Stimulated activated CD8-positive, alpha-beta memory T cell treated with anti-CD3 and anti-CD28 coated beads, Interleukin-12 subunit alpha, Interleukin-12 subunit beta, amount 100 ng/mL, for 24 hours (primary cell): ENCODE measurements around the gene MAP2.
"Not testable (repeated sequence)": the region's sequence is repeated elsewhere in the genome, so short reads cannot be mapped to it uniquely, and the experiment has no call there.

ENCODE experiments used
- DNase-seq: peaks from one replicate; pipeline ENCODE4 v3.0.0-alpha.2; 2020; ENCODE audit errors: extremely low read depth

MAP2 gene

DNA sequence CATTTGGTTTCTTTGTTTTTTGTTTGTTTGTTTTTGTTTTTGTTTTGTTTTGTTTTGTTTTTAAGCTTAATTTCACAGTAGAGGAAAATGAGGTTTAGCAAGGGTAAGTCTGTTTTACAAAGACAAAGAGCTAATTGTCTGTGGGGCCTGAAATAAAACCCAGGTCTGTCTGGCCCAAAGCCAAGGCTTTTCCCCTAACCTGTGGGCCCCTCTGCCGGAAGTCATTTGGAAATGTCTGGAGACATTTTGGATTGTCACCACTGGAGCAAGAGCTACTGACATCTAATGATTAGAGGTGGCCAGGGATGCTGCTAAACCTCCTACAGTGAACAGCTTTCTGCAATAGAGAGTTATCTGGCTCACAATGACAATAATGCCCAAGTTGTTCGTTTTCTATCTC is 167.2 kb downstream of the MAP2 start:
- DNase-seq: no peak

DNA sequence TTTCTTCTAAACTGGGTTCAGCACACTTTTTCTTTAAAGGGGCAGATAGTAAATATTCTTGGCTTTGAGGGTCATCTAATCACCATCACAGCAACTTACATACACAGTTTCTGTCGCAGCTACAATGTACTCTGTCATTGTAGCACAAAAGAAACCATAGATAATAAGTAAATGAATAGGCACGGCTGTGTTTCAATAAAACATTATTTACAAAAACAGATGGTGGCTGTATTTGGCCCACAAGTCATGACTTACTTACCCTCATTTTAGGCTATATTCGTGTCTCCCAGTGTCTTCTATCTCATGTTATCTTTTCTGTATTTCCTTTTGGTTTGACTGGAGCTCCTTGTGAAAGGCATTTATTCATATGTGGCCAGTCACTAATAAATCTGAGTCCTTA is 168.3 kb downstream of the MAP2 start:
- DNase-seq: no peak

GRCh38 chr2:209593930-209594329 is 170.1 kb downstream of the MAP2 start:
- no peak for DNase-seq

- DNase-seq: no peak
Measured at GRCh38 chr2:209596262-209596661, 172.4 kb downstream of the MAP2 start.

- DNase-seq: not testable (repeated sequence)
Measured at GRCh38 chr2:209598227-209598626, 174.4 kb downstream of the MAP2 start.

- DNase-seq: no peak
Measured at GRCh38 chr2:209600341-209601171, 176.7 kb downstream of the MAP2 start.

DNA sequence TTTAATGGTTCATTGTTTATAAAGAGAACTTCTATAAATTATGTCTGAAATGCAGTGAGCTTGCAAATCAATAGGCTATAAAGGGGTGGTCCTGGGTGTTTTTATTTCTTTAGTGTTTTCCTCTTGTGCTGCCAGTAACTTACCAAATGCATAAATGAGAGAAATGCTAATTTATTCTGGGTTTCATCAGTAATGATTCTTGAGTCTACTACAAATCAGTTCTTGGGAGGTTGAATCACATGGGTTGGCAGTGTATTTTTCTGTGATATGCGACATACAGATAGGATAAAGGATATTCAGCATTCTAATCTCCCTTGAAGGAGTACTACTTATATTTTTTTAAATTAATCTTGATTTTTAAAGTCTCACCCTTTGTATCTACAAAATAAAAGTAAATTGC is 177.7 kb downstream of the MAP2 start:
- DNase-seq: no peak

DNA sequence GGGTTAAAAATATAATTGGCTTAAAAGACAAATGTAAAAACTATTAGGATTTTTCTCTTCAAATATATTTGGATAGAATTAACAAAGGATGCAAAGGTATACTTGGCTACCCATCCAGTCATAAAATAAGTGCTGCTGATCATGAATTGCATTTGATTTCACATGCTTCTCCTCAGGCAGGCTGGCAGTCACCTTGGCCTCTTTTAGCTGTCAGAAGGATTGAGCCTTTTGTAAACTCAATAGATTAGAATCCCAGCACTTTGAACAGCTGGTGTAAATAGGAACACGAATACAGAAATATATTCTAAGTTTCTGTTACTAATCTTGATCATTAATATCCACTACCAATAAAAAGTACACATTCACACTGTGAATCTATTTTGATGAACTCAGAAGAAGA is 178.4 kb downstream of the MAP2 start:
- DNase-seq: no peak

GRCh38 chr2:209609531-209609930 is 185.7 kb downstream of the MAP2 start:
- no peak for DNase-seq

- DNase-seq: no peak
Measured at GRCh38 chr2:209610631-209611030, 186.8 kb downstream of the MAP2 start.

- DNase-seq: no peak
Measured at GRCh38 chr2:209613649-209614305, 189.9 kb downstream of the MAP2 start.

GRCh38 chr2:209614690-209615369 is 191.0 kb downstream of the MAP2 start:
- no peak for DNase-seq

DNA sequence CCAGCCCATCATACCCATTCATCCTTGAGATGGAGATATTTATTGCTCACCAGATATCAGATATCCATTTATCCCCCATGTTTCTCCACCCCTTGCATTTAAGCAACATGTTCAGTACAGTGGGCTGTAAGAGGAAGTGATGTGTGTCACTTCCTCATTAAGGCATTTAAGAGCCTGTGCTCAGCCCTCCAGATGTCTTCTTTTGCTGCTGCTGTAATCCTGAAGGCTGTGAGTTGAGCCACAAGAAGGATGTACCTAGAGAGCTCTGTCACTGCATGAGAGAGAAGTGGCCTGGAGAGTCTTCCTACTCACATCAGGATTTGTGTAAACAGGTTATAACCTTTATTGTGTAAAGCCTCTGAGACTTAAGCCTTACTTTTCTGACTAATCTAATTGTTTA is 195.9 kb downstream of the MAP2 start:
- no peak for DNase-seq

- DNase-seq: no peak
Measured at GRCh38 chr2:209624192-209624938, 200.5 kb downstream of the MAP2 start.

DNA sequence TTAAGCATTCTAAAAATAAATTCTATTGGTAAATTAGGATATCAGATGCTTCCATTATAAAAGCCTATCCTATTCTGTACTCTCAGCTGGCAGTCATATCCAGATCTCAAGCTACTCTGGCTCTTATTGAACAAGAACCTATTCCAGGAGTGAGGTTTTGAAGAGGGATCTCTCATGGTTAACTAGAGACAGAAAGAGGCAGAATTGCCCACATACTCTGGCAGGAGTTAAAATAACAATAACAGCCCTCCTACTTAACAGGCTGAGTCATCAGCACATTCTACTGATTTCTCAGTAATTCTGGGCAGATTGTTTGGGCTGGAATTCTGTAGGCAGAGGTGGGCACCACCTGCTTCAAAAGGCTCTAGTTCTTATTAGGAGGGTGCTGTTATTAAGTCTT is 205.8 kb downstream of the MAP2 start:
- DNase-seq: no peak

GRCh38 chr2:209633911-209634310 is 210.1 kb downstream of the MAP2 start:
- no peak for DNase-seq

DNA sequence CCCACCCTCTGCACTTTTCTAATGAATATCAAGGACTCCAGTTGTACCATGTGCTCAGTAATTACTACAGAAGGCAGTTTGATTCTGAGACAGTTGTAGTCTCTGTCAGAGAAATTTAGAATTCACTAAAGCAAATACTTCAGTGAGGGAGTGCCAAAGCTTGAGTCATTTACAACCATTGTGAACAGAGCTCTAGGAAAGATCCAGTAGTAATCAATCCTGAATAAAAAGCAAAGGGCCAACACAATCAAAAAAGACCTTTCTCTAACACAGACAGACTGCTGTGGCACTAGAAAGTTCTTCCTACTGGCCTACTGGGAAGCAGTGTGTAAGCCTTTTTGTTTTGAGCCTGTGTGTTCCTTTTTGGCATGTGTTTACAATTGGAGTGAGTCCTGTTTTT is 212.2 kb downstream of the MAP2 start:
- DNase-seq: no peak

DNA sequence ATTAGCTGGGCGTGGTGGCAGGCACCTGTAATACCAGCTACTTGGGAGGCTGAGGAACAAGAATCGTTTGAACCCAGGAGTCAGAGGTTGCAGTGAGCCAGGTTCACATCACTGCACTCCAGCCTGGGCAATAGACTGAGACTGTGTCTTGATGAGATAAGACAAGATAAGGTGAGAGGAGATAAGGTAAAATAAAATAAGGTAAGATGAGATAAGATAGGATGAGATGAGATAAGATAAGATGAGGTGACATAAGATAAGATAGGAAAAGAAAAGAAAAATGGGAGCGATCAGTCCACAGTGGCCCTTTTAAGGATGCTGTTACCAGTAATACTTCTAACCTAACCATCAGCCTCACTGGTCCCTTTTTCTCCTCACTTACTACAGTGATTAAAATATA is 213.4 kb downstream of the MAP2 start:
- no peak for DNase-seq

DNA sequence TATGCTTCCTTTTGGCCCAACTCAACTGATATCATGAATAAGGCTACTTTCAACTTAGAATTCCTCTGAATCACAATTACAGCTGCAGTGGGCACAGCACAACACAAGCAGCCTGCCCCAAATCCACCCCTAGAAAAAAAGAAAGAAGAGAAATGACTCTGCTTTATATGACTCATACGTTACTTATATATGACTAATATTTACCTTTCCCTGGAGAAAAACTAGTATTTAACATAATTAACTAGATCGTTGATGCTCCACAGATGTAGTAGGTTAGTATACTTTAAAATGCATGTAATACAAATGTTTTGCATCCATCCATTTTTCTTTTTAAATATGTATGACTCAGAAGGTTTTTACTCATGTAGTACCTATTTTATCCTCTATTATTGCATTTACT is 214.5 kb downstream of the MAP2 start:
- no peak for DNase-seq

GRCh38 chr2:209640358-209640757 is 216.5 kb downstream of the MAP2 start:
- no peak for DNase-seq

GRCh38 chr2:209642146-209642820 is 218.4 kb downstream of the MAP2 start:
- no peak for DNase-seq

- DNase-seq: no peak
Measured at GRCh38 chr2:209644842-209645241, 221.0 kb downstream of the MAP2 start.
